GM04503 (cell line): ENCODE results near the gene CEL.
A peak's percentile ranks its signal among the peaks of the same experiment; 100 is the strongest.
"Not testable (repeated sequence)": the region's sequence is repeated elsewhere in the genome, so short reads cannot be mapped to it uniquely, and the experiment has no call there.

Source experiments
- DNase-seq: peaks from one replicate; pipeline ENCODE4 v3.0.0-alpha.2; 2012; ENCODE audit warnings: low read depth

CEL gene

GRCh38 chr9:133048595-133048994 lies 13.2 kb upstream of the CEL start:
- DNase-seq = no peak

GRCh38 chr9:133049043-133049442 lies 12.7 kb upstream of the CEL start:
- no peak for DNase-seq

- no peak for DNase-seq
Observed at GRCh38 chr9:133050142-133050541, 11.6 kb upstream of the CEL start.

GRCh38 chr9:133050781-133051180 lies 11.0 kb upstream of the CEL start:
- DNase-seq = no peak

GRCh38 chr9:133051281-133051900 lies 10.4 kb upstream of the CEL start:
- no peak for DNase-seq

- no peak for DNase-seq
Observed at GRCh38 chr9:133051966-133052539, 9.7 kb upstream of the CEL start.

- no peak for DNase-seq
Observed at GRCh38 chr9:133054194-133054890, 7.4 kb upstream of the CEL start.

GRCh38 chr9:133054966-133055365 lies 6.8 kb upstream of the CEL start:
- DNase-seq = peak; percentile 79

GRCh38 chr9:133055788-133056420 lies 5.9 kb upstream of the CEL start:
- DNase-seq = no peak

GRCh38 chr9:133056533-133056932 lies 5.2 kb upstream of the CEL start:
- DNase-seq = no peak

GRCh38 chr9:133057006-133057405 lies 4.8 kb upstream of the CEL start:
- no peak for DNase-seq

- no peak for DNase-seq
Observed at GRCh38 chr9:133057553-133057952, 4.2 kb upstream of the CEL start.

GRCh38 chr9:133058071-133058470 lies 3.7 kb upstream of the CEL start:
- DNase-seq = no peak

GRCh38 chr9:133058550-133059320 lies 3.0 kb upstream of the CEL start:
- no peak for DNase-seq

GRCh38 chr9:133059623-133060022 lies 2.2 kb upstream of the CEL start:
- no peak for DNase-seq

- no peak for DNase-seq
Observed at GRCh38 chr9:133060417-133060841, 1.4 kb upstream of the CEL start.

- DNase-seq = not testable (repeated sequence)
Observed at GRCh38 chr9:133061019-133061763, 590 bp upstream of the CEL start.

GRCh38 chr9:133062569-133062968 lies 788 bp downstream of the CEL start:
- DNase-seq = not testable (repeated sequence)

GRCh38 chr9:133063159-133063499 lies 1.3 kb downstream of the CEL start:
- no peak for DNase-seq

- no peak for DNase-seq
Observed at GRCh38 chr9:133063500-133064231, 1.9 kb downstream of the CEL start.
